Measurements from ENCODE around the gene RNPEP. TPM values are rescaled to one million over a fixed set of nuclear protein-coding genes. Genes with fewer than 3 reads are reported as not detected.

Gene RNPEP
- total and polyA plus RNA-seq, 2 experiments from 2014 or later = 32.1 to 80.3 TPM

DNA sequence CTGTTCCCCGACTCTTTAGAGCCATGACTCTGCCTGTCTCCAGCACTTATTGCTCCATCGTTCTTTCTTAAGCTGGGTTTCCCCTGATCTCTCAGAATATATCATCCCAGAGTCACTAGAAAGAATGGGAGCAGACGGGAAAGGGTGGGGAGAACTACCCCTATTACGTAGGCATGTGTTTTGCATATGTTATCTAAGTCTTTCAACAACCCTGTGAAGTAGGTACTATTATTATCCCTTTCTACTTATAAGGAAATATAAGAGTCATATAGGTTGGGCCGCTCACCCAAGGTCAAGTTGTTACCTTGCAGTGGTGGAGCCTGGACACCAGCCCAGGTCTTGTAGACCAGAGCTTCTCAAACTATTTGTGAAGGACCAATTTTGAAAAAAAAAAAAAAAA, 66.7 kb downstream of the RNPEP start:
- no peaks in the 10 kb centered on the region for H3K4me1 ChIP-seq (ENCODE audit: insufficient read depth)
- DNase-seq (ENCODE audit: low spot score) = no peak
- H3K79me2 ChIP-seq (replicated peaks; ENCODE audit: insufficient read depth) = no peaks in the 10 kb centered on the region
- H3K4me3 ChIP-seq = no peak overlapping the region
- H3K9me2 ChIP-seq (ENCODE audit: insufficient read depth) = no peaks in the 10 kb centered on the region
- no peak overlapping the region for H3K4me2 ChIP-seq
- no peak overlapping the region for H3K27ac ChIP-seq (ENCODE audit: low read depth)
- no peak overlapping the region for H3K27ac Mint-ChIP-seq
- H3K36me3 Mint-ChIP-seq (ENCODE audit: low read depth) = no peaks in the 10 kb centered on the region
- H3K27me3 Mint-ChIP-seq (ENCODE audit: insufficient read depth, low read depth, poor library complexity) = peaks cover 3% of the 10 kb centered on the region
- TF ChIP-seq ZNF114 (CRISPR knock-in tag; IDR thresholded peaks at IDR 0.05) = no peak
- no peak for TF ChIP-seq EZH2phosphoT487 (IDR thresholded peaks at IDR 0.05; ENCODE audit: unreplicated experiment)
- no peak for TF ChIP-seq POLR2AphosphoS5 (IDR thresholded peaks at IDR 0.05; ENCODE audit: low read depth)
- no peak for TF ChIP-seq EZH2 (IDR thresholded peaks at IDR 0.05; ENCODE audit: low read depth, unreplicated experiment)
- TF ChIP-seq, protein P1, sequence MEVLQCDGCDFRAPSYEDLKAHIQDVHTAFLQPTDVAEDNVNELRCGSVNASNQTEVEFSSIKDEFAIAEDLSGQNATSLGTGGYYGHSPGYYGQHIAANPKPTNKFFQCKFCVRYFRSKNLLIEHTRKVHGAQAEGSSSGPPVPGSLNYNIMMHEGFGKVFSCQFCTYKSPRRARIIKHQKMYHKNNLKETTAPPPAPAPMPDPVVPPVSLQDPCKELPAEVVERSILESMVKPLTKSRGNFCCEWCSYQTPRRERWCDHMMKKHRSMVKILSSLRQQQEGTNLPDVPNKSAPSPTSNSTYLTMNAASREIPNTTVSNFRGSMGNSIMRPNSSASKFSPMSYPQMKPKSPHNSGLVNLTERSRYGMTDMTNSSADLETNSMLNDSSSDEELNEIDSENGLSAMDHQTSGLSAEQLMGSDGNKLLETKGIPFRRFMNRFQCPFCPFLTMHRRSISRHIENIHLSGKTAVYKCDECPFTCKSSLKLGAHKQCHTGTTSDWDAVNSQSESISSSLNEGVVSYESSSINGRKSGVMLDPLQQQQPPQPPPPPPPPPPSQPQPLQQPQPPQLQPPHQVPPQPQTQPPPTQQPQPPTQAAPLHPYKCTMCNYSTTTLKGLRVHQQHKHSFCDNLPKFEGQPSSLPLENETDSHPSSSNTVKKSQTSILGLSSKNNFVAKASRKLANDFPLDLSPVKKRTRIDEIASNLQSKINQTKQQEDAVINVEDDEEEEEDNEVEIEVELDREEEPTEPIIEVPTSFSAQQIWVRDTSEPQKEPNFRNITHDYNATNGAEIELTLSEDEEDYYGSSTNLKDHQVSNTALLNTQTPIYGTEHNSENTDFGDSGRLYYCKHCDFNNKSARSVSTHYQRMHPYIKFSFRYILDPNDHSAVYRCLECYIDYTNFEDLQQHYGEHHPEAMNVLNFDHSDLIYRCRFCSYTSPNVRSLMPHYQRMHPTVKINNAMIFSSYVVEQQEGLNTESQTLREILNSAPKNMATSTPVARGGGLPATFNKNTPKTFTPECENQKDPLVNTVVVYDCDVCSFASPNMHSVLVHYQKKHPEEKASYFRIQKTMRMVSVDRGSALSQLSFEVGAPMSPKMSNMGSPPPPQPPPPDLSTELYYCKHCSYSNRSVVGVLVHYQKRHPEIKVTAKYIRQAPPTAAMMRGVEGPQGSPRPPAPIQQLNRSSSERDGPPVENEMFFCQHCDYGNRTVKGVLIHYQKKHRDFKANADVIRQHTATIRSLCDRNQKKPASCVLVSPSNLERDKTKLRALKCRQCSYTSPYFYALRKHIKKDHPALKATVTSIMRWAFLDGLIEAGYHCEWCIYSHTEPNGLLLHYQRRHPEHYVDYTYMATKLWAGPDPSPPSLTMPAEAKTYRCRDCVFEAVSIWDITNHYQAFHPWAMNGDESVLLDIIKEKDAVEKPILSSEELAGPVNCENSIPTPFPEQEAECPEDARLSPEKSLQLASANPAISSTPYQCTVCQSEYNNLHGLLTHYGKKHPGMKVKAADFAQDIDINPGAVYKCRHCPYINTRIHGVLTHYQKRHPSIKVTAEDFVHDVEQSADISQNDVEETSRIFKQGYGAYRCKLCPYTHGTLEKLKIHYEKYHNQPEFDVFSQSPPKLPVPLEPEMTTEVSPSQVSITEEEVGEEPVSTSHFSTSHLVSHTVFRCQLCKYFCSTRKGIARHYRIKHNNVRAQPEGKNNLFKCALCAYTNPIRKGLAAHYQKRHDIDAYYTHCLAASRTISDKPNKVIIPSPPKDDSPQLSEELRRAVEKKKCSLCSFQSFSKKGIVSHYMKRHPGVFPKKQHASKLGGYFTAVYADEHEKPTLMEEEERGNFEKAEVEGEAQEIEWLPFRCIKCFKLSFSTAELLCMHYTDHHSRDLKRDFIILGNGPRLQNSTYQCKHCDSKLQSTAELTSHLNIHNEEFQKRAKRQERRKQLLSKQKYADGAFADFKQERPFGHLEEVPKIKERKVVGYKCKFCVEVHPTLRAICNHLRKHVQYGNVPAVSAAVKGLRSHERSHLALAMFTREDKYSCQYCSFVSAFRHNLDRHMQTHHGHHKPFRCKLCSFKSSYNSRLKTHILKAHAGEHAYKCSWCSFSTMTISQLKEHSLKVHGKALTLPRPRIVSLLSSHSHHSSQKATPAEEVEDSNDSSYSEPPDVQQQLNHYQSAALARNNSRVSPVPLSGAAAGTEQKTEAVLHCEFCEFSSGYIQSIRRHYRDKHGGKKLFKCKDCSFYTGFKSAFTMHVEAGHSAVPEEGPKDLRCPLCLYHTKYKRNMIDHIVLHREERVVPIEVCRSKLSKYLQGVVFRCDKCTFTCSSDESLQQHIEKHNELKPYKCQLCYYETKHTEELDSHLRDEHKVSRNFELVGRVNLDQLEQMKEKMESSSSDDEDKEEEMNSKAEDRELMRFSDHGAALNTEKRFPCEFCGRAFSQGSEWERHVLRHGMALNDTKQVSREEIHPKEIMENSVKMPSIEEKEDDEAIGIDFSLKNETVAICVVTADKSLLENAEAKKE (CRISPR knock-in tag; IDR thresholded peaks at IDR 0.05) = no peak
- TF ChIP-seq NANOG (IDR thresholded peaks at IDR 0.05; ENCODE audit: borderline replicate concordance) = no peak
- TF ChIP-seq ZNF331 (CRISPR knock-in tag; IDR thresholded peaks at IDR 0.05; ENCODE audit: low read depth) = no peak
- TF ChIP-seq CREB1 (CRISPR knock-in tag; IDR thresholded peaks at IDR 0.05; ENCODE audit: low read depth) = no peak
- TF ChIP-seq, protein P2, sequence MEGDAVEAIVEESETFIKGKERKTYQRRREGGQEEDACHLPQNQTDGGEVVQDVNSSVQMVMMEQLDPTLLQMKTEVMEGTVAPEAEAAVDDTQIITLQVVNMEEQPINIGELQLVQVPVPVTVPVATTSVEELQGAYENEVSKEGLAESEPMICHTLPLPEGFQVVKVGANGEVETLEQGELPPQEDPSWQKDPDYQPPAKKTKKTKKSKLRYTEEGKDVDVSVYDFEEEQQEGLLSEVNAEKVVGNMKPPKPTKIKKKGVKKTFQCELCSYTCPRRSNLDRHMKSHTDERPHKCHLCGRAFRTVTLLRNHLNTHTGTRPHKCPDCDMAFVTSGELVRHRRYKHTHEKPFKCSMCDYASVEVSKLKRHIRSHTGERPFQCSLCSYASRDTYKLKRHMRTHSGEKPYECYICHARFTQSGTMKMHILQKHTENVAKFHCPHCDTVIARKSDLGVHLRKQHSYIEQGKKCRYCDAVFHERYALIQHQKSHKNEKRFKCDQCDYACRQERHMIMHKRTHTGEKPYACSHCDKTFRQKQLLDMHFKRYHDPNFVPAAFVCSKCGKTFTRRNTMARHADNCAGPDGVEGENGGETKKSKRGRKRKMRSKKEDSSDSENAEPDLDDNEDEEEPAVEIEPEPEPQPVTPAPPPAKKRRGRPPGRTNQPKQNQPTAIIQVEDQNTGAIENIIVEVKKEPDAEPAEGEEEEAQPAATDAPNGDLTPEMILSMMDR (conservative IDR thresholded peaks at IDR 0.05; ENCODE audit: low read depth in 2 of 2) = no peak
- no peak for TF ChIP-seq STAT1 (IDR thresholded peaks at IDR 0.05; ENCODE audit: unreplicated experiment)
- TF ChIP-seq, protein P3, sequence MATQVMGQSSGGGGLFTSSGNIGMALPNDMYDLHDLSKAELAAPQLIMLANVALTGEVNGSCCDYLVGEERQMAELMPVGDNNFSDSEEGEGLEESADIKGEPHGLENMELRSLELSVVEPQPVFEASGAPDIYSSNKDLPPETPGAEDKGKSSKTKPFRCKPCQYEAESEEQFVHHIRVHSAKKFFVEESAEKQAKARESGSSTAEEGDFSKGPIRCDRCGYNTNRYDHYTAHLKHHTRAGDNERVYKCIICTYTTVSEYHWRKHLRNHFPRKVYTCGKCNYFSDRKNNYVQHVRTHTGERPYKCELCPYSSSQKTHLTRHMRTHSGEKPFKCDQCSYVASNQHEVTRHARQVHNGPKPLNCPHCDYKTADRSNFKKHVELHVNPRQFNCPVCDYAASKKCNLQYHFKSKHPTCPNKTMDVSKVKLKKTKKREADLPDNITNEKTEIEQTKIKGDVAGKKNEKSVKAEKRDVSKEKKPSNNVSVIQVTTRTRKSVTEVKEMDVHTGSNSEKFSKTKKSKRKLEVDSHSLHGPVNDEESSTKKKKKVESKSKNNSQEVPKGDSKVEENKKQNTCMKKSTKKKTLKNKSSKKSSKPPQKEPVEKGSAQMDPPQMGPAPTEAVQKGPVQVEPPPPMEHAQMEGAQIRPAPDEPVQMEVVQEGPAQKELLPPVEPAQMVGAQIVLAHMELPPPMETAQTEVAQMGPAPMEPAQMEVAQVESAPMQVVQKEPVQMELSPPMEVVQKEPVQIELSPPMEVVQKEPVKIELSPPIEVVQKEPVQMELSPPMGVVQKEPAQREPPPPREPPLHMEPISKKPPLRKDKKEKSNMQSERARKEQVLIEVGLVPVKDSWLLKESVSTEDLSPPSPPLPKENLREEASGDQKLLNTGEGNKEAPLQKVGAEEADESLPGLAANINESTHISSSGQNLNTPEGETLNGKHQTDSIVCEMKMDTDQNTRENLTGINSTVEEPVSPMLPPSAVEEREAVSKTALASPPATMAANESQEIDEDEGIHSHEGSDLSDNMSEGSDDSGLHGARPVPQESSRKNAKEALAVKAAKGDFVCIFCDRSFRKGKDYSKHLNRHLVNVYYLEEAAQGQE (IDR thresholded peaks at IDR 0.05; ENCODE audit: unreplicated experiment) = no peak
- TF ChIP-seq, protein P4, sequence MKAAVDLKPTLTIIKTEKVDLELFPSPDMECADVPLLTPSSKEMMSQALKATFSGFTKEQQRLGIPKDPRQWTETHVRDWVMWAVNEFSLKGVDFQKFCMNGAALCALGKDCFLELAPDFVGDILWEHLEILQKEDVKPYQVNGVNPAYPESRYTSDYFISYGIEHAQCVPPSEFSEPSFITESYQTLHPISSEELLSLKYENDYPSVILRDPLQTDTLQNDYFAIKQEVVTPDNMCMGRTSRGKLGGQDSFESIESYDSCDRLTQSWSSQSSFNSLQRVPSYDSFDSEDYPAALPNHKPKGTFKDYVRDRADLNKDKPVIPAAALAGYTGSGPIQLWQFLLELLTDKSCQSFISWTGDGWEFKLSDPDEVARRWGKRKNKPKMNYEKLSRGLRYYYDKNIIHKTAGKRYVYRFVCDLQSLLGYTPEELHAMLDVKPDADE (IDR thresholded peaks at IDR 0.05) = no peak
- TF ChIP-seq JUNB (IDR thresholded peaks at IDR 0.05; ENCODE audit: unreplicated experiment) = no peak
- H3K4me1 Mint-ChIP-seq = no peaks in the 10 kb centered on the region
- no peak for ATAC-seq
- no peaks in the 10 kb centered on the region for H3F3A ChIP-seq (replicated peaks; ENCODE audit: low read depth)
- H3K36me3 ChIP-seq (ENCODE audit: insufficient read depth) = no peaks in the 10 kb centered on the region
- no peak overlapping the region for H3K4me3 Mint-ChIP-seq
- no peaks in the 10 kb centered on the region for H4K20me1 ChIP-seq (replicated peaks; ENCODE audit: insufficient read depth)
- H3K9me3 Mint-ChIP-seq = no peaks in the 10 kb centered on the region
- H3K27me3 ChIP-seq (ENCODE audit: insufficient read depth) = no peaks in the 10 kb centered on the region
- no peak overlapping the region for H2AFZ ChIP-seq

All from GM23338 (cell line).